Body of pancreas (tissue), 4 donors: Measurements from ENCODE around the gene RFX8. TPM values are rescaled to one million over a fixed set of nuclear protein-coding genes. Genes with fewer than 3 reads are reported as not detected.
A peak's percentile ranks its signal among the peaks of the same experiment; 100 is the strongest.

Experiments
- ATAC-seq: fragments of 150-250 bp; one replicate; pipeline ENCODE4 v1.9.1; 2016
- DNase-seq, 4 donors: peaks; one replicate each; pipeline ENCODE4 v3.0.0-alpha.2; 2019
- H3K27ac ChIP-seq, 4 donors: fragments of 200-600 bp; sonication (generic); 1 replicate in 3 of 4; 2 replicates in 1 of 4; pipeline versions ENCODE4 v1.5.1 to v1.6.1; 2016 to 2019; ENCODE audit warnings: mild to moderate bottlenecking in 1 of 4, mixed read lengths in 1 of 4, moderate library complexity in 1 of 4
- H3K27me3 ChIP-seq, 2 donors: fragments of 200-600 bp; sonication (generic); one replicate each; pipeline ENCODE4 v1.6.0; 2016; ENCODE audit warnings: mild to moderate bottlenecking in 1 of 2
- H3K36me3 ChIP-seq, 2 donors: fragments of 200-600 bp; sonication (generic); replicated peaks in 1 of 2; 2 replicates each; pipeline ENCODE4 v1.5.1; 2016; ENCODE audit warnings: low read depth in 2 of 2; ENCODE audit not compliant: insufficient read depth in 1 of 2
- H3K4me1 ChIP-seq: fragments of 200-600 bp; sonication (generic); one replicate; pipeline ENCODE4 v1.6.0; 2016
- H3K4me3 ChIP-seq, 2 donors: fragments of 200-600 bp; sonication (generic); 1 replicate in 1 of 2; 2 replicates in 1 of 2; pipeline ENCODE4 v1.5.1; 2016 to 2019
- H3K9me3 ChIP-seq, 3 donors: fragments of 200-600 bp; sonication (generic); 1 replicate in 2 of 3; 2 replicates in 1 of 3; pipeline ENCODE4 v1.5.1; 2016
- POLR2A ChIP-seq, 3 donors: fragments of 450-650 bp; IDR thresholded peaks; one replicate each; pipeline ENCODE4 v1.6.1; 2016; ENCODE audit warnings: antibody characterized with exemption in 3 of 3, mild to moderate bottlenecking in 2 of 3
- WGBS, 2 donors: methylation state at CpG; one replicate each; pipeline ENCODE4 v1.1.5; 2017; 5-methylcytosine and 5-hydroxymethylcytosine counted together
- intact Hi-C: fragments of 100-400 bp; cut with DNase I; formaldehyde crosslinking; loops from one replicate; pipeline ENCODE4 v1.15.1; 2023
- total RNA-seq, 2 donors: library from RNA; depleted of rRNA; stranded (reverse); fragments of >200 nt; gene quantifications; one replicate each; pipeline ENCODE4 v1.1.0, GENCODE V29; 2016
- TF ChIP-seq, protein P1 (sequence below), 7 experiments: fragments of 450-650 bp in 4 of 7; fragments of 200-600 bp in 3 of 7; sonication (generic) in 3 of 7; IDR thresholded peaks; one replicate each; pipeline ENCODE4 v1.5.1; 2016 to 2019; ENCODE audit warnings: antibody characterized with exemption in 7 of 7

Gene RFX8
- not detected for total RNA-seq

- H3K27me3 ChIP-seq: no peaks in the 10 kb centered on the region
- 34 to 73% methylated on average over 7 to 13 of the region's 20 CpGs for WGBS, 2 donors
- intact Hi-C loops: no loop called here
- H3K4me3 ChIP-seq: peak within 1 kb of the TSS in 1 of 2 donors; percentile 13
- DNase-seq: peak in 1 of 4 donors; percentile 42
- H3K9me3 ChIP-seq: no peaks in the 10 kb centered on the region
- peaks cover 10% of the 10 kb centered on the region for H3K4me1 ChIP-seq
- H3K27ac ChIP-seq: peak within 1 kb of the TSS in 1 of 4 donors; percentile 63
- TF ChIP-seq POLR2A (IDR thresholded peaks at IDR 0.05): no peak
- TF ChIP-seq, protein P1, sequence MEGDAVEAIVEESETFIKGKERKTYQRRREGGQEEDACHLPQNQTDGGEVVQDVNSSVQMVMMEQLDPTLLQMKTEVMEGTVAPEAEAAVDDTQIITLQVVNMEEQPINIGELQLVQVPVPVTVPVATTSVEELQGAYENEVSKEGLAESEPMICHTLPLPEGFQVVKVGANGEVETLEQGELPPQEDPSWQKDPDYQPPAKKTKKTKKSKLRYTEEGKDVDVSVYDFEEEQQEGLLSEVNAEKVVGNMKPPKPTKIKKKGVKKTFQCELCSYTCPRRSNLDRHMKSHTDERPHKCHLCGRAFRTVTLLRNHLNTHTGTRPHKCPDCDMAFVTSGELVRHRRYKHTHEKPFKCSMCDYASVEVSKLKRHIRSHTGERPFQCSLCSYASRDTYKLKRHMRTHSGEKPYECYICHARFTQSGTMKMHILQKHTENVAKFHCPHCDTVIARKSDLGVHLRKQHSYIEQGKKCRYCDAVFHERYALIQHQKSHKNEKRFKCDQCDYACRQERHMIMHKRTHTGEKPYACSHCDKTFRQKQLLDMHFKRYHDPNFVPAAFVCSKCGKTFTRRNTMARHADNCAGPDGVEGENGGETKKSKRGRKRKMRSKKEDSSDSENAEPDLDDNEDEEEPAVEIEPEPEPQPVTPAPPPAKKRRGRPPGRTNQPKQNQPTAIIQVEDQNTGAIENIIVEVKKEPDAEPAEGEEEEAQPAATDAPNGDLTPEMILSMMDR (IDR thresholded peaks at IDR 0.05): no peak
- H3K36me3 ChIP-seq: no peaks in the 10 kb centered on the region
- ATAC-seq: no peak
Observed at GRCh38 chr2:101474731-101475384, at the start of gene RFX8. Gene RFX8 (minus strand): TSS chr2:101475112. CDS start chr2:101466848, 8,264 bp downstream.

DNA sequence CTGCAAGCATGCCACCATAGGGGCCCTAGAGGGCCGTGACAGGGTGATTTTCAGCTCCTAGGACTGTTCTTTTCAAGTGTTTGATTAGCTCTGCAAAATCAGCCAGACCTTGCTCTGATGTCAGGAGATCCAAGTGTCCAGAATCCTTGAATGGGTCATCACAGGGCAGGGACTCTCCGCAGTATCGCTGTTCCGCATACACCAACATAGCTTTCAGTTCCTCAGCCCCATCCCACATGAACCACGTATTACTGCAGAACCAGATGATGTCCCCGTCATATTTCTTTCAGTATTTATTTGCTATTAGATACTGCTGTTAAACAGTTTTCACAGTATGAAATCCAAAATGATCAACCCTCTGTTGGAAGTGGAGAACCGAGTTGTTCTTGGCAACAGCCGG lies 46.6 kb upstream of the RFX8 start:
- no peak for TF ChIP-seq POLR2A (IDR thresholded peaks at IDR 0.05)
- TF ChIP-seq, protein P1 (IDR thresholded peaks at IDR 0.05): no peak
- H3K27me3 ChIP-seq: no peaks in the 10 kb centered on the region
- H3K36me3 ChIP-seq: no peaks in the 10 kb centered on the region
- DNase-seq (no peak), ATAC-seq (no peak)
- intact Hi-C loops: no loop called here
- H3K4me1 ChIP-seq: peaks cover 11% of the 10 kb centered on the region
- WGBS, 2 donors: 80% methylated on average over 8 of the region's 8 CpGs
- no peak overlapping the region for H3K4me3 ChIP-seq
- no peak overlapping the region for H3K27ac ChIP-seq
- no peaks in the 10 kb centered on the region for H3K9me3 ChIP-seq

GRCh38 chr2:101520246-101520645 lies 45.3 kb upstream of the RFX8 start:
- no peak for ATAC-seq
- Histone ChIP-seq H3K4me1 (peaks cover 18% of the 10 kb centered on the region), H3K27ac (no peak overlapping the region), H3K27me3 (no peaks in the 10 kb centered on the region), H3K4me3 (no peak overlapping the region), H3K9me3 (no peaks in the 10 kb centered on the region), H3K36me3 (no peaks in the 10 kb centered on the region)
- TF ChIP-seq, protein P1 (IDR thresholded peaks at IDR 0.05): no peak
- no peak for TF ChIP-seq POLR2A (IDR thresholded peaks at IDR 0.05)
- WGBS, 2 donors: 62 to 68% methylated on average over 3 of the region's 3 CpGs
- intact Hi-C loops: no loop called here
- no peak for DNase-seq

DNA sequence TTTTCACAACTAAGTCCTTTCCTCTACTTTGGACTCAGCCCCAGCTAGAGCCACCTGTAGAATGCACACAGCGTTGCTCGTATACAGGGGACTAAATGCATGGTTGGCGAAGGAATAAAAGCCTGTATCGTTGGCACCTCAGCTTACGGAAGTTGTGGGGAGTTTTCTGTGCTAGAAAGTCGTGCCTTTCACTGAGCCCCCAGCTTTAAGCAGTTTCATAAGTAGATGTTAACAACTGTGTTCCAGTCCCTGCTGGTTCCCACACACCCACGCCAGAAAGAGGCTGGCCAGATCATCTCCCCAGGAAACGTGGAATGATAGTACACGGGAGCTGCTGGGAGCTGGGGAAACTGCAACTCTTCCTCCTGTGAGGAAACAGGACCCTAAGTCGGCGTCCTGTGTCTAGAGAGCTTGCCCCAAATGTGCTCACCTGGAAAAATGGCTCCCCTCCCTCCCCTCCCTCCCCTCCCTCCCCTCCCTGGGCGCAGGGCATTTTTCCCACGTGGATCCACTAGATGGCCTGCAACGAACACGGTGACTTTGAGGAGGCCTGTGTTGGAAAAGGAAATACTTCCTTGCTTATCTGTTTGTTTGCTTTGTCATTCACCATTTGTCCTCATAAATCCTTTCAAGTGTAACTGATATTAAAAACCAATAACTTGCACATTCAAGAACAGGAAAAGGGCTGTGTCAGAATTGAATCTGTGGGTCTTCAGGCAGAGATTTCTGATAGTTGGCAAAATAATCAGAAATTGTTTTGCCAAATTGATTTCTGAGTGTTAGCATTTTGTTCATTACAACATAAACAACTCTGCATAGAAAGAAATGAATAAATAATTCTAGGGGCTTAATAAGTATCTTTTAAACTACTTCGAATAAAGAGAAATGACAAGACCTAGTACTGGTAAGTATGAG lies 43.9 kb upstream of the RFX8 start:
- Histone ChIP-seq H3K9me3 (no peaks in the 10 kb centered on the region), H3K27me3 (no peaks in the 10 kb centered on the region), H3K36me3 (no peaks in the 10 kb centered on the region), H3K4me3 (no peak overlapping the region), H3K27ac (peak overlapping the region in 2 of 4 donors; percentile 5 to 13), H3K4me1 (peaks cover 19% of the 10 kb centered on the region)
- ATAC-seq: peak; percentile 82
- intact Hi-C loops: no loop called here
- 29 to 37% methylated on average over 15 to 16 of the region's 16 CpGs for WGBS, 2 donors
- TF ChIP-seq, protein P1 (IDR thresholded peaks at IDR 0.05): peak in 6 of 7 experiments; percentile 6 to 52 (median 45)
- TF ChIP-seq POLR2A (IDR thresholded peaks at IDR 0.05): no peak
- peak; percentile 42 to 64 (median 56) for DNase-seq
